HepG2 (cell line): ENCODE data around the gene TRIM28. TPM values are rescaled to one million over a fixed set of nuclear protein-coding genes. Genes with fewer than 3 reads are reported as not detected.

Experiments
- AFF4 ChIP-seq: sonication (generic); formaldehyde crosslinking; IDR thresholded peaks from 2 replicates; pipeline ENCODE4 v1.4.0; 2020; ENCODE audit warnings: missing genetic modification reagents
- CBX2 ChIP-seq, 2 experiments: fragments of 200-600 bp in 1 of 2; sonication (generic); formaldehyde crosslinking in 1 of 2; IDR thresholded peaks; 2 replicates each; pipeline versions ENCODE4 v1.7.0 to v1.8.1; 2018 to 2022; ENCODE audit warnings: low read depth in 2 of 2, low read length in 1 of 2, mild to moderate bottlenecking in 1 of 2, missing genetic modification reagents in 1 of 2
- DR1 ChIP-seq: sonication (generic); formaldehyde crosslinking; IDR thresholded peaks from 2 replicates; pipeline ENCODE4 v1.8.0; 2021; ENCODE audit warnings: mild to moderate bottlenecking, missing genetic modification reagents, inconsistent platforms
- EED ChIP-seq: sonication (generic); formaldehyde crosslinking; IDR thresholded peaks from 2 replicates; pipeline ENCODE4 v1.5.0; 2020; ENCODE audit warnings: mild to moderate bottlenecking, missing genetic modification reagents
- ELK4 ChIP-seq: sonication (generic); formaldehyde crosslinking; IDR thresholded peaks from 2 replicates; pipeline ENCODE4 v1.9.0; 2021; ENCODE audit warnings: missing genetic modification reagents, borderline replicate concordance
- GATA4 ChIP-seq: sonication (generic); IDR thresholded peaks from 2 replicates; pipeline ENCODE4 v1.6.1; 2016; ENCODE audit warnings: antibody characterized with exemption, low read depth, borderline replicate concordance
- GATAD2A ChIP-seq: IDR thresholded peaks from 2 replicates; pipeline ENCODE4 v1.6.1; 2016
- HOXD1 ChIP-seq: sonication (generic); formaldehyde crosslinking; IDR thresholded peaks from 2 replicates; pipeline ENCODE4 v1.5.0; 2020; ENCODE audit warnings: missing genetic modification reagents
- KLF11 ChIP-seq: IDR thresholded peaks from 2 replicates; pipeline ENCODE4 v1.6.1; 2016; ENCODE audit warnings: missing compliant biosample characterization
- PHF20 ChIP-seq: sonication (generic); formaldehyde crosslinking; IDR thresholded peaks from 2 replicates; pipeline ENCODE4 v1.5.0; 2020; ENCODE audit warnings: mild to moderate bottlenecking, missing genetic modification reagents
- PITX1 ChIP-seq: sonication (generic); formaldehyde crosslinking; IDR thresholded peaks from 2 replicates; pipeline ENCODE4 v1.5.1; 2020; ENCODE audit warnings: mild to moderate bottlenecking, missing genetic modification reagents
- RBM22 ChIP-seq: fragments of 200-400 bp; formaldehyde crosslinking; optimal IDR thresholded peaks from 2 replicates; pipeline ENCODE3; 2017; ENCODE audit warnings: mild to moderate bottlenecking, low read length, moderate library complexity
- RXRB ChIP-seq: IDR thresholded peaks from 2 replicates; pipeline ENCODE4 v1.6.1; 2016; ENCODE audit warnings: borderline replicate concordance, missing genetic modification reagents, missing compliant biosample characterization
- SKI ChIP-seq: fragments of 450-650 bp; IDR thresholded peaks from one replicate; pipeline ENCODE4 v1.6.1; 2018; ENCODE audit warnings: mild to moderate bottlenecking; ENCODE audit not compliant: partially characterized antibody
- TP53 ChIP-seq: sonication (generic); formaldehyde crosslinking; conservative IDR thresholded peaks from 2 replicates; pipeline ENCODE4 v1.4.0; 2020; ENCODE audit warnings: missing genetic modification reagents
- ZBTB42 ChIP-seq: sonication (generic); formaldehyde crosslinking; IDR thresholded peaks from 2 replicates; pipeline ENCODE4 v1.5.0; 2020; ENCODE audit warnings: mild to moderate bottlenecking, missing genetic modification reagents
- ZBTB7A ChIP-seq: sonication (generic); formaldehyde crosslinking; IDR thresholded peaks from 2 replicates; pipeline ENCODE4 v1.8.0; 2022; ENCODE audit warnings: mild to moderate bottlenecking, missing genetic modification reagents
- ZFP90 ChIP-seq: sonication (generic); formaldehyde crosslinking; IDR thresholded peaks from 2 replicates; pipeline ENCODE4 v1.8.0; 2022; ENCODE audit warnings: missing genetic modification reagents, mild to moderate bottlenecking, inconsistent platforms, borderline replicate concordance
- ZMYM3 ChIP-seq: sonication (generic); formaldehyde crosslinking; IDR thresholded peaks from 2 replicates; pipeline ENCODE4 v1.5.1; 2020; ENCODE audit warnings: mild to moderate bottlenecking, missing genetic modification reagents
- ZNF143 ChIP-seq: sonication (generic); formaldehyde crosslinking; IDR thresholded peaks from 2 replicates; pipeline ENCODE4 v1.4.0; 2020; ENCODE audit warnings: missing genetic modification reagents
- ZNF34 ChIP-seq: sonication (generic); formaldehyde crosslinking; IDR thresholded peaks from 2 replicates; pipeline ENCODE4 v1.4.0; 2020; ENCODE audit warnings: mild to moderate bottlenecking, missing genetic modification reagents, borderline replicate concordance
- ZNF678 ChIP-seq: sonication (generic); formaldehyde crosslinking; IDR thresholded peaks from 2 replicates; pipeline ENCODE4 v1.4.0; 2020; ENCODE audit warnings: mild to moderate bottlenecking, missing genetic modification reagents
- ZNF777 ChIP-seq: sonication (generic); formaldehyde crosslinking; IDR thresholded peaks from 2 replicates; pipeline ENCODE4 v1.4.0; 2020; ENCODE audit warnings: missing genetic modification reagents
- polyA plus RNA-seq, 8 experiments: library from polyadenylated mRNA; depleted of rRNA in 3 of 8; stranded (reverse) in 7 of 8; unstranded in 1 of 8; fragments of >200 nt; fragmentation: Illumina TruSeq in 4 of 8; extraction: Trizol in 4 of 8; gene quantifications; 2 replicates each; pipeline versions ENCODE4 v1.2.1 to v1.2.3, GENCODE V29; 2011 to 2016; ENCODE audit warnings: low read depth in 4 of 8, missing spikeins in 1 of 8, mixed read lengths in 1 of 8; ENCODE audit not compliant: insufficient read depth in 1 of 8
- total RNA-seq, 5 experiments: library from RNA; depleted of rRNA; stranded (reverse); fragments of >200 nt; fragmentation: Illumina TruSeq; extraction: Trizol; gene quantifications; 2 replicates each; pipeline ENCODE4 v1.2.3, GENCODE V29; 2016; ENCODE audit warnings: low read depth in 1 of 5

TRIM28 gene
- total and polyA plus RNA-seq, 2 of the 13 experiments (the other 11 are each of a cell fraction or from before 2014, with no cell fraction given), result 361 to 439 TPM

- TF ChIP-seq AFF4 (CRISPR knock-in tag) (no peak), ZNF143 (CRISPR knock-in tag) (peak; percentile 38; the same call in 1 of the 2 replicates), ZNF34 (CRISPR knock-in tag) (0 out of 2 replicates have a peak, but pooled peaks have one; percentile 59), ZBTB42 (CRISPR knock-in tag) (0 out of 2 replicates have a peak, but pooled peaks have one; percentile 50), HOXD1 (CRISPR knock-in tag) (0 out of 2 replicates have a peak, but pooled peaks have one; percentile 52), CBX2 (IDR thresholded peaks at IDR 0.05; ENCODE audit: low read depth, low read length) (no peak), CBX2 (CRISPR knock-in tag; IDR thresholded peaks at IDR 0.05; ENCODE audit: low read depth) (no peak), GATAD2A (CRISPR knock-in tag) (peak; percentile 72), ZNF777 (peak; percentile 39; the same call in 1 of the 2 replicates), PHF20 (0 out of 2 replicates have a peak, but pooled peaks have one; percentile 24), DR1 (CRISPR knock-in tag) (peak; percentile 65; the same call in 1 of the 2 replicates), PITX1 (peak; percentile 82), TP53 (CRISPR knock-in tag) (no peak), SKI (peak; percentile 68), ZMYM3 (CRISPR knock-in tag) (0 out of 2 replicates have a peak, but pooled peaks have one; percentile 50), RXRB (peak; percentile 49; the same call in 1 of the 2 replicates), KLF11 (no peak), ZFP90 (CRISPR knock-in tag) (peak; percentile 66), ZNF678 (CRISPR knock-in tag) (no peak; the same call in 1 of the 2 replicates), EED (CRISPR knock-in tag) (no peak), GATA4 (0 out of 2 replicates have a peak, but pooled peaks have one; percentile 21), ZBTB7A (peak; percentile 82; the same call in 1 of the 2 replicates), RBM22 (no peak), ELK4 (no peak)
Measured at GRCh38 chr19:58511353-58512208, 32.3 kb upstream of the TRIM28 start, which contains the start of gene SLC27A5 (continued).
